ENCODE data around the gene CCND2.

- TF ChIP-seq, protein P1, sequence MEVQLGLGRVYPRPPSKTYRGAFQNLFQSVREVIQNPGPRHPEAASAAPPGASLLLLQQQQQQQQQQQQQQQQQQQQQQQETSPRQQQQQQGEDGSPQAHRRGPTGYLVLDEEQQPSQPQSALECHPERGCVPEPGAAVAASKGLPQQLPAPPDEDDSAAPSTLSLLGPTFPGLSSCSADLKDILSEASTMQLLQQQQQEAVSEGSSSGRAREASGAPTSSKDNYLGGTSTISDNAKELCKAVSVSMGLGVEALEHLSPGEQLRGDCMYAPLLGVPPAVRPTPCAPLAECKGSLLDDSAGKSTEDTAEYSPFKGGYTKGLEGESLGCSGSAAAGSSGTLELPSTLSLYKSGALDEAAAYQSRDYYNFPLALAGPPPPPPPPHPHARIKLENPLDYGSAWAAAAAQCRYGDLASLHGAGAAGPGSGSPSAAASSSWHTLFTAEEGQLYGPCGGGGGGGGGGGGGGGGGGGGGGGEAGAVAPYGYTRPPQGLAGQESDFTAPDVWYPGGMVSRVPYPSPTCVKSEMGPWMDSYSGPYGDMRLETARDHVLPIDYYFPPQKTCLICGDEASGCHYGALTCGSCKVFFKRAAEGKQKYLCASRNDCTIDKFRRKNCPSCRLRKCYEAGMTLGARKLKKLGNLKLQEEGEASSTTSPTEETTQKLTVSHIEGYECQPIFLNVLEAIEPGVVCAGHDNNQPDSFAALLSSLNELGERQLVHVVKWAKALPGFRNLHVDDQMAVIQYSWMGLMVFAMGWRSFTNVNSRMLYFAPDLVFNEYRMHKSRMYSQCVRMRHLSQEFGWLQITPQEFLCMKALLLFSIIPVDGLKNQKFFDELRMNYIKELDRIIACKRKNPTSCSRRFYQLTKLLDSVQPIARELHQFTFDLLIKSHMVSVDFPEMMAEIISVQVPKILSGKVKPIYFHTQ (CRISPR knock-in tag; IDR thresholded peaks at IDR 0.05): no peak
- TF ChIP-seq MAX (CRISPR knock-in tag; IDR thresholded peaks at IDR 0.05) (no peak), TCF7 (CRISPR knock-in tag; IDR thresholded peaks at IDR 0.05; ENCODE audit: low read depth) (no peak)
Measured at GRCh38 chr12:4286228-4286627, 12.7 kb downstream of the CCND2 start.
